HG03432 (cell line): ENCODE measurements around the gene WDR75.

Source experiments
- ATAC-seq: cut with Tn5 transposase; IDR thresholded peaks from one replicate; pipeline ENCODE4 v1.9.1; 2021; ENCODE audit warnings: mild to moderate bottlenecking, moderate library complexity; ENCODE audit not compliant: unreplicated experiment

The WDR75 gene

DNA sequence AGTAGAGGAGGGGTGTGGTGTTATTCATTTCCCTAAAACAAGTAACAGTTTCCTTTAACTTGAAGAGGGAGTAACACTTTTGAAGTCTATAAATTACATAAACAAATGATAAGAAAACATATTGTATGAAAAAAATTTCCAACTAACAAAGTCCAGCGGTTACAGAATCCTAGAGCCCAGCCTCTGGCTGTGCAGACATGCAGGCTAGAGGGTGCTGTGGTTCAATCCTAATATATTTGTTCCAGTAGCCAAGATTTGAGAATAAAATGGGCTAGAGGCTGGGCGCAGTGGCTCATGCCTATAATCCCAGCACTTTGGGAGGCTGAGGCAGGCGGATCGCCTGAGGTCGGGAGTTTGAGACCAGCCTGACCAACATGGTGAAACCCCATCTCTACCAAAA lies 56.9 kb downstream of the WDR75 start:
- ATAC-seq, result no peak

DNA sequence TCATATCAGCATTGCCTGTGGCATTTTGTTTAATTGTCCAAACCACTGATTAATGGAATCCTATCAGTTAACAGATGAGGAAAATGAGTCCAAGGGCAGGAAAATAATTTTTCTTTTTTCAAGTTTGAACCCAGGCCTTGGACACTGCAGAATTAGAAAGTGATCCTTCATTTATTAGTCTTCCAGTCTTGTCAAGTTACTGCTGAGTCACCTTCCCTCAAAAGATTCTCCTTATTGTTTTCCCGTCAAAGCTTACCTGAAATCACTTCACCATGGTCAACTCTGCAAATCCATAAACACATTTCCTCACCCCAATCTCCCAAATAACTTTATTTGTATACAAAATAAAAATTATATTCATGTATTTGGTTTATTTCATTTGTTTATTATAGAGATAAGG lies 57.9 kb downstream of the WDR75 start:
- no peak for ATAC-seq

DNA sequence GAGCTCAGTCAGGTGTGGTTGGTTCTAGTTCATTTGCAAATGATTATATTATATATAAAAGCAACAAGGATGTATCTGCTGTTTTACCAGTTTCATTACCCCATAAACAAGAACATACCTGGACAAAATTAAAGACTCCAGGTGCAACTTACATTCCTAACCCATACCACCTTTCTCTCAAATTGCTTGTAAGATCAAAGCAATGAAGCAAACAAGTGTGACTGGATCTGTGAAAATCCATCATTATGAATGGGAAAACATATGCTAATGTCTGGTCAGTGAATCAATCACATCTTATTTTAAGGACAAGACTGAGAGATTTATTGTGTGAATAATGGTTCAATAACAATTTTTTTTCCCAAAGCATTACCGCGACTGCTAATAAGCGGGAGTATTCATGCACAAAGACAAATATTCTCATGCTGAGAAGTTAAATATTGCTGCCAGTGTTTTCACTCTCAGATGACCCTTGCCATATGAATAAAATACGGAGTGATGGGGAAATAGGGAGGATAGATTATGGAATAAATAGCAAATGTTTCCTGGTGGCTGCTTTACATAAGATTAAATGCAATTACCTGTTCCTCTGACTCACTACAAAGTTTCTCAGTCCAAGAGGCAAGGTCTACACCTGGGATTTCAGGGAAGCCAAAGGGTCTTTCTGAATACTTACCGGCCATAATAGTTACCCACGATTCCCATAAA lies 59.3 kb downstream of the WDR75 start:
- ATAC-seq, result no peak

DNA sequence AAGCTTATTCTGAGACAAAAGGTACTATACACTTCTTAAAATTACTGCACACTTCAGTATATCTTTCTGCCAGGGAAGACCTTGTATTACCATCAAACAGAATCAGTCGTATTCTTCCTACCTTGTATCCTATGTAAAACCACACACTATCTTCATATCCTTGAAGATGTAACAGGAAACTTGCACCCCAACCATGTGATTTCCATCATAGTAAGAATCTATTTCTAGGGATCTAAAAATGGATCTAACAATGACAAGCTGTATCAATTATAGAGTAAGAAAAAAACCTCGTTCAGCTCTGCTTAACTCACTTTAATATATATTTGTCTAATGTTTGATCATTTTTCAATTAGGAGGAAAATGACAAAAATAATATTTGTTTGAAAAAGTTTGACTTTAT lies 60.2 kb downstream of the WDR75 start:
- ATAC-seq, result no peak

DNA sequence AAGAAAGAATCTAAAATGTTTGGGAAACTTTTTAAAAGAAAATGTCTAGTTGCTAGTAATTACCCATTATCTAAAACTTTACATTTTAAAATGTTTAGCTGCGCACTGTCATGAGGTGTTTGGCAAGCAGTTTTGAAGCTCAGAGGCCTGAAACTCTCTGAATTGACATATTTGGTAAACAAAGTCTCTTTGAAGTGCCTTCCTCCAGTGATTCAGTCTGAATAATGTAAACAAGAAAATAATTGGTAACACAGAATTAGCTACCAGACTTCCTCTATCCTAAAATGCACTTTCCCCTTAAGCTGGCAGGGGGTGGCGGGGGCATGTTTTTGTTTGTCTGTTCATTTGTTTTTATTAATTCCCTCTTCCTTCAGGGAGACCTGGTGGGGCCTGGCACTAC lies 61.4 kb downstream of the WDR75 start:
- no peak for ATAC-seq

DNA sequence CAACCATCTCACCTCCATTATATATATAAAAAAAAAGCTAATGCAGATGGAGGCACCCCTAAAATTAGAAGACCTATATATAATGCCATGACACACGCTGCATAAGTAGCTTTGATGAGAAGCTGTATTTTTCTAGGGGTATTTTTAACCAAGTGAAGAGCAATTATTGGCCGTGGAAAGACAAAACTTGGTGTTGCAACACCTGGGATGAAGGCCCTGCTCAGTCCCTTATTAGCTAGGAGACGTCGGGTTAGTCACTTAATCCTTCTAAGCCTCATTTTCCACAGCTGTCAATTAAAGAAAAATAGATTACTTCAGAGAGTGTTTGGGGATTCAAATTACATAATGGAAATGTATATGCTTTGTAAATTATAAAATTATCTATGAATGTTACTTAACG lies 63.0 kb downstream of the WDR75 start:
- no peak for ATAC-seq

DNA sequence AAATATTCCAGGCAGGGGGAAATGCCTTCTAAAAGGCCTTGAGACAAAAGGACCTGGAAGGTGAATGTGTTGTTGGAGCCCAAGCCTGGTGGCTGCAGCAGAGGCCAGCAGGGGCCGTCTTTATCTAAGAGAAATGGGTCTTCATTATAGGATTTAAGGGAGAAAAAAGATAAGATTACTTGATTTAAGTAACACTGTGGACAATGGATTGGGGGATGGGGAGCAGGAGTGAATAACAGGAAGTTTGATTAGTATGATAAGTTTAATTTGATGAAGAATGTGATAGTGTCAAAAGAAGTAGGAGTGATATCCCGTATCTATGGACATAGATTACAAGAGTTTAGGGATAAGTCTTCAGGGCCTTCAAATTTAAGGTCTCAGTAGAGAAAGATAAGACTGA lies 64.2 kb downstream of the WDR75 start:
- ATAC-seq, result no peak

DNA sequence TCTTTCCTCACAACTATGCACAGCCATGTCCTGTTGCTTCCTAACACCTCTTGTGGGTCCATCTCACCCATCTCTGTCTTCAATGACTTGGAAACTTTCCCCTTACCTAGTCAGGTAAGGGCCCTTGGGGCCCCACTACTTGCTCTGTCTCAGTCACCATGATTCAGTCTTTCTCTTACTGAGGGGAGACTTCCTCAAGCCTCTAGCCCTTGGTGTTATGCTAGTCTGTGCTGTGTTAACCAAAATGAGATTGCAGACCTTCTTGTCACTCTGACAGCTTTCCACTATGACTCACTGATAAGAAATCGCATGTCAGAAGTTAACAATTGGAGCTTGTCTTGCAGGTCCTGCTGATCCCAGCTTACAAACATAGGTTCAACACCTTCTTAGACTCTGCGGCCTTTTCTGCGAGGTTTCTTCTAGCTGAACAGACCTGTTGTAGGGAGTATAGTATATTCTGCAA lies 65.3 kb downstream of the WDR75 start:
- no peak for ATAC-seq

DNA sequence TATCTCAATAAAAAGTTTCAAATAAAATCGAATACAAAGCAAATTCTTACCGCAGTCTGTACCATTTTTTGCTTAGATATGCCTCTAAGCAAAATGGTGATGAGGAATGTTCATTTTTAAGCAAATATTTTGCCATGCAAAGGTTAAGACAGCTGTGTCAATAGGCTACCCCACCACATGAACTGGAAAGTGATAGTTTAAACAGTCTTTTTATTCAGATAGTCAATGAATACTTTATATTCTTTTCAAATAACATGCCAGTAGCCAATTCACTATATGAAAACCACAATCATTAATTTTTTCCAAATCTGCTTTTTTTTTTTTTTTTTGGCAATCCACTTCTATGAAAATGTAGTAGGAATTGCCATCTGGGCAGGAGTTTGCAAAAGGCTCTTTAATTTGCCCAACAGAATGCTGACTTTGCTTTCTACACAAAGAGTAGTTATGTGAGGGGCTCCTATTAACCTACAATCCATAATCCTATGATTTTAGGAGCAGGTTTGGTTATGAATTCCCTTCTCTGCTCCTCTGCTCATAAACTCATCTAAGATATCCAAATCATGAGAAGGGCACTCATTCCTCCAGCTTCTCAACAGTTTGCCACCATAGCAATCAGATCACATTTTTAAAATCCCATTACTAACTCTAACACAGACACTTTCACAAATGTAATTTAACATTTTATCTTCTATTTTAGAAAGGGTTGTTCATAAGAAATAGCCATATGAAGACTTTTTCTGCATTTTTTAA lies 70.1 kb downstream of the WDR75 start:
- no peak for ATAC-seq

DNA sequence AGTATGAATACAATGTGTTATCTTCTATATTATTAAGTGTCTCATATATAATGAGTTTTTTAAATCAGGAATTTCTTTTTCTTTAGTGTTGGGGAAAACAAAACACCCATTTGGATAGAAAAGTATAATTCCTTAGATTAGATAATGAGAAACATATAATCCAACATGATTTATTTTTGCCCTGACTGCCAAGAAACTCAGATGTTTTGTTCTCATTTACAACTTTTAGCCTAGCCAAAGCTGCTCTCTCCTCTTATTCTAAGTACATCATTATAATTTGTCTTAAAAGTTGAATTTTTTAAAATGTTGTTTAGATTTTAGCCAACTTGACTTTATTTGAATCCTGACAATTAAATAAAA lies 70.7 kb downstream of the WDR75 start:
- no peak for ATAC-seq

DNA sequence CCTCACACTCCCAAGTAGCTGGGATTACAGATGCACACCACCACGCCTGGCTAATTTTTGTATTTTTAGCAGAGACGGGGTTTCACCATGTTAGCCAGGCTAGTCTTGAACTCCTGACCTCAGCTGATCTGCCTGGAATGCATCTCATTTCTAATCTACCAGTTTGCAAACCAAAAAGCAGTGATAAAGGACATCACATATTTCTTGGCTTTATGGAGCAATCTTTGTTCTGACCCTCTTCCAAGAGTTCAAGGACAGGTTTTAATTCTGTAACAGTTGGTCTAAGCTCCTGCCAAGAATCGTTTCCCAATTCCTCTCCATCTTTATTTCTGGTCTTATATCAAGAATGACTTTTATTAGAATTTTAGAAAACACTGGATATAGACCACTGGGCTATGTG lies 71.6 kb downstream of the WDR75 start:
- ATAC-seq, result no peak

DNA sequence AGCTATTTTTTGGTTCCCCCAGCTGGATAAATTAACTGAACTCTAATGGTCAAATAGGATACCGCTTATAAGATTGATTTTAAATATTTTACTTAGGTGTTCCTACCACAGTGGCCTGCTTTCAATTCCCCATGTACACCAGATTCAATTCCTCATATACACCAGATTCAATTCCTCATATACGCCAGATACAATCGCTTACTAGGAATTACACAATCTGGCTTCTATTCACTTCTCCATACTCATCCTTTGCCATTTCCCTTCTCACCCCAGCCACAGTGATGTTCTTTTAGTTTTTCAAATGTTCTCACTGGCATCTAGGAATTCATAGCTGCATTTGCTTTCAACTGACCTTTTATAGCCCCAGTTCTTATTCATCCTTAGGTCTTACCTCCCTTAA lies 72.8 kb downstream of the WDR75 start:
- ATAC-seq, result no peak

DNA sequence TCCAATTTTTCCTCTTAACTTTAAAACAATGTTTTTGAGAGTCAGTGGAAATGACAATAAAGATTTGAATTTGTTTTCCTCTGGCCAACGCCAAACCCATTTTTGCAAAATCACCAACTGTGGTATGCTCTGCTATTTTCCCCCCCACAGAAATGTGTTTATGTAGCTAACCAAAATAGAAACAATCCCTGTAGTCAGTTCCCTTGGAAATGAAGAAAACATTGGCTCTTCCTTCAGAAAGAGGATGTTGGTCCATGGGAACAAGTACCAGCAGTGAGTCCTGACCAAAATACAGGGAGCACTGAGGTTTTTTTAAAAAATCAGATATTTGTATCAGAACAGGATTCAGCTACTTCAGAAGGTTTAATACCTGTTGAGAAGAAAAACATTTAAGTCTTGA lies 74.0 kb downstream of the WDR75 start:
- no peak for ATAC-seq

DNA sequence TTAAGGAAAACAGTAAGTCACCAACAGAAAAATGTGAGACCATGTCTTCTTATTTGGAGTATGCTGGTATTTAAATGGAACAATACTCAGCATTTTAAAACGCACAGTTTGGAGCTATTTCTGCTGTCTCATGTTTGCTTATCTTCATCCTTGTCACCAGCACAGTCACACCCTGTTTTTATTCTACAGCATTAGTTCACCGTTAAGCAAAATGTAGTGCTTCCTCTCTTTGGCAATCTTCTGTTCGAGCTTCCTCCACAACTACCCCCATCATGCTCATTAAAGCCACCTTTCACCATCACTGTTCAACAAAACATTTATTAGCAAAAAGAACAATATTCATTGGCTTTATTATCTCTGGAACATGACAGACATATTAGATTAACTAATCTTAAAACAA lies 75.3 kb downstream of the WDR75 start:
- ATAC-seq, result no peak

DNA sequence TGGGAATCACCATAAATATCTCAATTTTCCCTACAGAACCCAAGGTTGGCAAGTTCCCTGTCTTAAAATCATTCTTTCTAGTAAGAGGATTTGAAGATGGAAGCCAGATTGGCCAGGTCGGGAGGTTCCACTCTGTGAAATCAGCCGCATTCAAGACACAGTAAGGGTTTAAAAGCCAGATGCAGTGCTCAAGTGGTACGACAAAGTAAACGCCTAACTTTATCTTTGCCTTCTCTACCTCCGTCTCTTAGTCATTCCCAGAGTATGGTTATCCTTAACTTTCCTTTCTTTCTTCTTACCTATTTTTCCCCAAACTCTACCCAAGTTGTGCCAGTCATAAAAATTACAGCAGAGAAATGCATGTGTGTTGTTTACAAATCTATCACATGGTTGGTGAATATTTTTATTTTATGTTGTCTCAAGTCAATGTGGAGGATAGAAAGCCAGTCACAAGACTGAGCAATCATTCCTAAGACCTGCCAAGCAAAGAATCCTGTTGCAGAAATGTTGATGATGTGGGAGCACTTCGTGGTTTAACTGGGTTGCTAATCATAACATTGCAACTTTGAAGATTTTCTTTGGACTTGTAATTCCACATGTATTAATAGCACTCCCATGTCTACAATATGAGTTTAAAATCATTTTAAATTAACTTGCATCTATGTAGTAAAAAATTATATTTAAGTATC lies 76.7 kb downstream of the WDR75 start:
- no peak for ATAC-seq

DNA sequence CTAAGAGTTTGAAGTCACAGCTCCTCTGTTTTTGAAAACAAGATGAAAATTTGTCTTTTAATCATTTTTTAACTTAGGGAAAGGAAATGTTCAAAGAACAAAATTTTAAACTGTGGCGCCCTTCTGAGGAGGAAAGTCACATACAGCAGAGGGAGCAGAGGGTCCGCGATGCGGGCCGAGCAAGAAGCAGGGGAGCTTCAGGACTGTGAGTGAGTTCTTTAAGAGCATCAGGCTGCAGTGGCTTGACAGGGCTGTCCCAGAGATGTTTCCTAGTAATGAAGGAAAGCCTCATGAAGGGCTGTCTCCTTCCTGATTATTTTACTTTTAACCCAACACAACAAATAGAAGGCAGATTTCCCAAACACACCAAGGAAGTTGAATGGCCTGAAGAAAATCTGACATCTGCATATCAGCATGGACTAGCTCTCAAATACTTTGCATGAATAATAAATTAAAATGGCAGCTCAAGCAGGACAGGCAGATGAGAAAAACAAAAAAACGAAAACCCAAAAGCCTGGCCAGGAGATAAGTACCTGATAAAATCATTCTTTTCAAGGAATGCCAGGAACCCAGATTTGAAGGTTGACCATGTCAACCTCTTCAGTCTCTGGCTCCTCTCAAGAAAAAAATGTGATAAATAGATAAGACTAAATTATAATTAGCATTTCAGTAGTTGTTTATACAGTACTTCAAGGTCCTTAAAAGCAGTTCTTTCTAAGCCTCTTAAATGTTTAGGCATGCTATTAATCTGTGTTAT lies 78.5 kb downstream of the WDR75 start:
- ATAC-seq, result no peak

DNA sequence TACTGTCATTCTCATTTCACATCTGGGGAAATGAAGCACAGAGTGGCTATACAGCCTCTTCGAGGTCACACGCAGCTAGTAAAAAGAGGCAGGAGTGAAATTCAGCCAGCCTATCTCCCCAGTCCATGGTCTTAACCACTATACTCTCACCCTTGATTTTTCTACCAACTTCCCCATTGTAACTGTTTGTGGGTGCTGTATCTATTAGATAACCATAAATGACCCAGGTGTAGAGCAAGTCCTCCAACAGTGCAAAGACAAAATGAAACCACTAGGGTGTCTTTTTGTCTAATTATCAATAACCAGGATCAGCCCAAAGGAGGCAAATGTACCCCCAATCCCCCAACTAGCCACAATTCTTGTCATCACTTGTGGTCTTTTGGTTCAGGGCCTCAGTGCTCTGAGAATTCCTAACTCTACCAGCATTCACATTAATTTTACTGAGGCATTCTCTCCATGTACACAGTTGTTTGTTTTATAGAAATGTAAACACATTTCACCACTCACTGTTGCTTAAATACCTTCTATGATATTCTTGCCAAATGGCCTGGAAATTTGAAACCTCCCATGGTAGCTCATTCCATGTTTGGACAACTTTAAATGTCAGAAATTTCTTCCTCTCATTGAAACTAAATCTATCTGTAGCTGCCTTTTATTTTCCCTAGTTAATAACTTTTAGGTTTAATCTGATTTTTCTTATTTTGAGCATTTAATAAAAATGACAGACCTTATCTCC lies 80.6 kb downstream of the WDR75 start:
- no peak for ATAC-seq

DNA sequence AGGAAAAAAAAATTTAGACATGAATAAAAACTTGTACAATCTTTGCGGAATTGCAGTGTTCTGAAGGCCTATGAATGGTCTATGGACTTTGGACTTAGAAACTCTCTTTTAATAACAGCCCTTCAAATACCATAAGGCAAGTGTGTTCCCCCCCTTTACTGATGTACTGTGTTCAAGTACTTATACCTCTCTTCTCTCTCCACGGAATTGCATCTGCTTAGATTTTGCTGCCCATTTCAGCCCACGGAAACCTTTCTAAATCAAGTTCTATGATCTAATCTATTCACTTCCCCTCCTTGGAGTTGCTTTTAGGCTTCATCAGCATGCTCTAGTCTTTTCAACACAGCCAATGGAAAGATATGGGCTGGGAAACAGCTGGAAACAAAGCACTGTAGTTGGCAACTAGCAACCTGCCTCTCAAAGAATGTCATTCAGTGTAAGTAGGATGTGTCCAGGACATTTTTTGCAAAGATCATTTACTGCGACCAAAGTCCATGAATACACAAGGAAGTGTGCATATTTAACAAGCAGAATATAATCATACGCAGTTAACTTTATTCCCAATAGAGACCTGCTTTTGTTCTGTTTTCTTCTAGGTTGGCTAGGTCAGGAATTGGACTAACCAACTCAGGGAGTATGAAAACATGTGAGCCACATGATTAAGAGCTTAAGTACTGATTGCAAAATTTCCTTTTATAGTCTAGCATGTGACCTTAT lies 81.3 kb downstream of the WDR75 start:
- ATAC-seq, result no peak

DNA sequence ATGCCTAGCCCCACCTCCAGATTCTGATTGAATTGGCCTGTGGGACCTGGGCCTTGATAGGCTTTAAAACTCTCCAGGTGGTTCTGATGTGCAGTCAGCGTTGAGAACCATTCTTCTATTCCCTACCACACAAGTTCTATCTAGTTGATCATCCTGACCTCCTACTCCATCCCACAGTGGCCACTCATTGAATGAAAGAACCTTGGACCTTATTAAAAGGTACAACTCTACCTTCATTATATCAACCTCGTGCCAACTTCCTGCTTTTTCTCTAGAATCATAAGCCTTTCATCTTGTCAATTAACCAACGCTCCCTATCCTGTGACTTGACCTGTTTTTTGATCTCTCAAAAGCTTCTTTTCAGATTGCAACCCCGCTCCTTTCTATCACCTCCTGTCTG lies 83.5 kb downstream of the WDR75 start:
- ATAC-seq, result no peak
